Keratinocyte (primary cell): ENCODE data around the gene WDR3.

Experiments
- EZH2 ChIP-seq: IDR thresholded peaks from one replicate; pipeline ENCODE4 v1.6.1; 2012; ENCODE audit warnings: inconsistent platforms, mild to moderate bottlenecking, low read length, moderate library complexity
- TF ChIP-seq, protein P1 (sequence below), 3 experiments: IDR thresholded peaks in 1 of 3; conservative IDR thresholded peaks in 1 of 3; optimal IDR thresholded peaks in 1 of 3; 2 replicates in 2 of 3; 3 replicates in 1 of 3; pipeline versions ENCODE3 to v1.5.1; 2011; ENCODE audit warnings: low read length in 3 of 3, mild to moderate bottlenecking in 3 of 3, moderate library complexity in 2 of 3, control low read depth in 1 of 3, inconsistent platforms in 1 of 3; ENCODE audit not compliant: insufficient read depth in 2 of 3; ENCODE audit errors: extremely low read depth in 1 of 3

DNA sequence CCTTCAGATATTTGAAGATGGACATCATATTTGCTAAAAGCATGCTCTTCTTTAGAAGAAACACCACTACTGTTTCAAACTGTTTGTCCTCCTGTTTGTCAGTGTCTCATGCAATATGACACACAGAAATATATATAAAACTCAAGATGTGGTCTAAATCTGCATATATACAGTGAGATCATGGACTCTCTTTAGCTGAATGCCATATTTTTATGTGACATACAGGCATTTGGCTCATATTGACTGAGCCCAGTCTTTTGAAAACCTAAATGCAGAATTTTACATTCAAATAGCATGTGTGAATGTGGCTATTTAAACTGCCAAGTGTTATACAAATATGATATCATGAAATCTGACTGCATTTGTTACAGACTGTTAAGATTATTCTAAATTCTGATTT lies 18.5 kb upstream of the WDR3 start:
- TF ChIP-seq, protein P1, sequence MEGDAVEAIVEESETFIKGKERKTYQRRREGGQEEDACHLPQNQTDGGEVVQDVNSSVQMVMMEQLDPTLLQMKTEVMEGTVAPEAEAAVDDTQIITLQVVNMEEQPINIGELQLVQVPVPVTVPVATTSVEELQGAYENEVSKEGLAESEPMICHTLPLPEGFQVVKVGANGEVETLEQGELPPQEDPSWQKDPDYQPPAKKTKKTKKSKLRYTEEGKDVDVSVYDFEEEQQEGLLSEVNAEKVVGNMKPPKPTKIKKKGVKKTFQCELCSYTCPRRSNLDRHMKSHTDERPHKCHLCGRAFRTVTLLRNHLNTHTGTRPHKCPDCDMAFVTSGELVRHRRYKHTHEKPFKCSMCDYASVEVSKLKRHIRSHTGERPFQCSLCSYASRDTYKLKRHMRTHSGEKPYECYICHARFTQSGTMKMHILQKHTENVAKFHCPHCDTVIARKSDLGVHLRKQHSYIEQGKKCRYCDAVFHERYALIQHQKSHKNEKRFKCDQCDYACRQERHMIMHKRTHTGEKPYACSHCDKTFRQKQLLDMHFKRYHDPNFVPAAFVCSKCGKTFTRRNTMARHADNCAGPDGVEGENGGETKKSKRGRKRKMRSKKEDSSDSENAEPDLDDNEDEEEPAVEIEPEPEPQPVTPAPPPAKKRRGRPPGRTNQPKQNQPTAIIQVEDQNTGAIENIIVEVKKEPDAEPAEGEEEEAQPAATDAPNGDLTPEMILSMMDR (optimal IDR thresholded peaks at IDR 0.05 in 1 of 3, IDR thresholded peaks at IDR 0.05 in 1 of 3, conservative IDR thresholded peaks at IDR 0.05 in 1 of 3; ENCODE audit: extremely low read depth in 1 of 3, insufficient read depth in 2 of 3, low read length in 3 of 3): no peak
- no peak for TF ChIP-seq EZH2
